Activated CD8-positive, alpha-beta memory T cell treated with anti-CD3 and anti-CD28 coated beads for 36 hours (primary cell): ENCODE measurements around the gene NKAPD1. TPM values are rescaled to one million over a fixed set of nuclear protein-coding genes. Genes with fewer than 3 reads are reported as not detected.

Experiments used
- CTCF ChIA-PET: fragments of 350-600 bp; sonication (Branson Sonifier 250); formaldehyde crosslinking; loops from one replicate; lab custom pipeline; 2021; ENCODE audit warnings: antibody characterized with exemption; lab: Charles Lee
- POLR2A ChIA-PET: fragments of 350-600 bp; sonication (Branson Sonifier 250); formaldehyde crosslinking; loops from one replicate; lab custom pipeline; 2021; ENCODE audit warnings: antibody characterized with exemption; lab: Charles Lee
- total RNA-seq, 2 experiments: library from RNA; stranded (reverse); gene quantifications; one replicate each; pipeline ENCODE4 v1.2.3, GENCODE V29; 2021

The NKAPD1 gene
- total RNA-seq, 2 experiments from 2014 or later = 21.3 to 23.8 TPM

- POLR2A ChIA-PET = no interaction called here
- CTCF ChIA-PET = no interaction called here
Observed at GRCh38 chr11:112127056-112127455, 53.0 kb downstream of the NKAPD1 start.

DNA sequence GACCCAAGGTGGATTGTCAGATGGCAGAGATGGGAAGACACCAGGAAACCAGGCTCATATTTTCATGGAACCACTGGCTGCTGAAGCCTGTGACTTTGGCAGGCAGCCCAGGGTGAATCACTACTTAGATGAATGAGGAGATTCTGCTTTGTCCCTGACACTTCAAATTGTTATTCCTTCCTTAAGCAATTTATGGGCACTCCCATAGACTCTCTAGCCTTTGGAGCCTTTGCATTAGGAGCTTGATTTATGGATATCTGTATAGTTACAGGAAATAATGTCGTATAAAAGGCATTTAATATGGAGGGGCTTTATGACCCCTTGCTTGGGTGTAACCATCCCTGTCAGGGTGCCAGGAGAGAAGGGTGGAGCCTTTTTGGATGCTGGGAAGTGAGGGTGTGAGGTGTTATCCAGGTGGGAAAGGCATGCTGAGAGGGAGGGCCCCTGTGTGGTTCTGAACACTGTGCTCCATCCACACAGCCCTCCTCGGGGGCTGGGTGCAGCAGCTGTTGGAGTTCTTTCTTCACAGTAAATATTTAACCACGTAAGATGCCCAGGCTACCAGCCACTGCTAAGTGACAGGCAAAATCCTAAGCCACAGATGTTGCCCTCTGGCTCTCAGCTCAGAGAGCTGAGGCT, 54.5 kb downstream of the NKAPD1 start:
- CTCF ChIA-PET = no interaction called here

DNA sequence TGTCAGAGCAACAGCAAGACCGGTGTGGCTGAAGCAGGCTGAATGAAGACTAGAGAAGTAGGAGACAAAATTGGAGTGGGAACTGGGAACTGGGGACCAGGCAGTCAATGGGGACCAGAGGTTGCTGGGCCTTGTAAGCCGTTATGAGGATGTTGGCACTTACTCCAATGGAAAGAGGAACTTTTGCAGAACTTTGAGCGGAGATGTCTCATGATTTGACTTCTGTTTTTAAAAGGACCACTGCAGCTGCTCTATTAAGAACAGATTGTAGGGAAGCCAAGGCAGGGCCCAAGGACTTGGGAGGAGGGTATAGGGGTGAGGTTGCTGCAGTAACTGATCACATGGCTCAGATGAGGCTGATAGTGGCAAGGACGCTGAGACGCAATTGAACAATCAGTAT, 55.6 kb downstream of the NKAPD1 start:
- CTCF ChIA-PET = interaction anchor here (1.2 kb wide), 1 partner anchor 16 kb away, joined by 3 read pairs; no protein-coding TSS in a partner anchor
- POLR2A ChIA-PET = no interaction called here

More for the DNA sequence above, 54.5 kb downstream of the NKAPD1 start:
- POLR2A ChIA-PET = no interaction called here

DNA sequence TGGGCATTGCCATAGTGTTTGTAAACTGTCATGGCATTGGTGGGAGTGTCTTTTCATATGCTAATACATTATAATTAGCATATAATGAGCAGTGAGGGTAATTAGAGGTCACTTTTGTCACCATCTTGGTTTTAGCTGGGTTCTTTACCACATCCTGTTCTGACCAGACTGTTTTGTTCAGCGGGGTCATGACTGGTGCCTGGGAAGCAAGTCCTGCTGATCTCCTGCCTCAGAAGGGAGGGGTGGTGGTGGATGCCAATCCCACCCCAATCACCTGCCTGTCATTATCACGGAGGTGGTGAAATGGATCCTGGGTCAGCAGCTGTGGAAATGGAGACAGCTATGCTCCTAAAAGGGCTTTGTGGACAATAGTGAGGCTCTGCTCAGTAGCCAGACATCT, 58.6 kb downstream of the NKAPD1 start:
- ChIA-PET CTCF (no interaction called here), POLR2A (no interaction called here)

DNA sequence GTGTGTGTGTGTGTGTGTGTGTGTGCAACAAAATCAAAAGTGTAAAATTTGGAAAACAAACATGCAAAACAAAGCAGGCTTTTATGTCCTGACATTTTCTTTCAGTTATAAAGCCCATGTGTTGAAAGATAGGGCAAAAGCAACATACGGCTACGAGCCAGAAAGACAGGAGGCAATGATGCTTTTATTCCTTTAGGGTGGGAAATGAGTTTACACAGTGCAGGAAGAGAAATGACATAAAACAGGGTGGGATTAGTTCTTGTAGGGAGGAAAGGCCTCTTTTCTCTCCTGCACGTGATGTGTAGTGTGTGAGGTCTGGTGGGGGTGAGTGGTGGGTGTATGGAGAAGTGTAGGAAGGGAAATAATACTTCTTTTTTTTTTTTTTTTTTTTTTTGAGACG, 60.4 kb downstream of the NKAPD1 start:
- CTCF ChIA-PET = no interaction called here

More for the DNA sequence above, 60.4 kb downstream of the NKAPD1 start:
- POLR2A ChIA-PET = no interaction called here

Other genes with a start within 250 kb of the NKAPD1 start
- 10 to 100 TPM; 38.7 to 40.9 TPM for gene ALG9, start 202.7 kb upstream of the NKAPD1 start, total RNA-seq
- gene FDXACB1, start 195.1 kb upstream of the NKAPD1 start, total RNA-seq = 10 to 100 TPM; 11.8 to 11.9 TPM
- 10 to 100 TPM; 36.9 to 41.4 TPM for gene CFAP68, start 194.8 kb upstream of the NKAPD1 start, total RNA-seq
- not detected for gene CRYAB, start 162.5 kb upstream of the NKAPD1 start, total RNA-seq
- not detected for gene HSPB2, start 161.6 kb upstream of the NKAPD1 start, total RNA-seq
- gene C11orf52, start 155.4 kb upstream of the NKAPD1 start, total RNA-seq = not detected
- gene DIXDC1, start 137.0 kb upstream of the NKAPD1 start, total RNA-seq = 10 to 100 TPM; 17.0 to 17.4 TPM
- gene DLAT, start 48.9 kb upstream of the NKAPD1 start, total RNA-seq = 10 to 100 TPM; 69.0 to 72.0 TPM
- gene PIH1D2, start 282 bp upstream of the NKAPD1 start, total RNA-seq = under 1 TPM; 0.40 to 0.74 TPM
- 10 to 100 TPM; 66.6 to 69.4 TPM for gene TIMM8B, start 12.5 kb downstream of the NKAPD1 start, total RNA-seq
- 100 to 1,000 TPM; 109 to 123 TPM for gene SDHD, start 12.6 kb downstream of the NKAPD1 start, total RNA-seq
- gene IL18, start 89.8 kb downstream of the NKAPD1 start, total RNA-seq = not detected
- gene TEX12, start 93.1 kb downstream of the NKAPD1 start, total RNA-seq = not detected
- gene BCO2, start 101.2 kb downstream of the NKAPD1 start, total RNA-seq = under 1 TPM; 0.32 to 0.82 TPM
- gene PTS, start 152.1 kb downstream of the NKAPD1 start, total RNA-seq = 10 to 100 TPM; 31.2 to 32.9 TPM
- not detected for gene PLET1, start 186.6 kb downstream of the NKAPD1 start, total RNA-seq